SH-SY5Y (cell line): ENCODE data around the gene OGFR.

Experiments used
- GATA2 ChIP-seq: IDR thresholded peaks from 2 replicates; pipeline ENCODE4 v1.6.1; 2011; ENCODE audit warnings: mild to moderate bottlenecking, low read depth, low read length
- GATA3 ChIP-seq: IDR thresholded peaks from 2 replicates; pipeline ENCODE4 v1.6.1; 2011; ENCODE audit warnings: low read depth, mild to moderate bottlenecking, low read length, moderate library complexity

- TF ChIP-seq GATA2 = no peak
- TF ChIP-seq GATA3 = no peak
These were observed 41.2 kb upstream of the OGFR start for GRCh38 chr20:62763404-62763803.
